ENCODE measurements around the gene PCYOX1L.

DNA sequence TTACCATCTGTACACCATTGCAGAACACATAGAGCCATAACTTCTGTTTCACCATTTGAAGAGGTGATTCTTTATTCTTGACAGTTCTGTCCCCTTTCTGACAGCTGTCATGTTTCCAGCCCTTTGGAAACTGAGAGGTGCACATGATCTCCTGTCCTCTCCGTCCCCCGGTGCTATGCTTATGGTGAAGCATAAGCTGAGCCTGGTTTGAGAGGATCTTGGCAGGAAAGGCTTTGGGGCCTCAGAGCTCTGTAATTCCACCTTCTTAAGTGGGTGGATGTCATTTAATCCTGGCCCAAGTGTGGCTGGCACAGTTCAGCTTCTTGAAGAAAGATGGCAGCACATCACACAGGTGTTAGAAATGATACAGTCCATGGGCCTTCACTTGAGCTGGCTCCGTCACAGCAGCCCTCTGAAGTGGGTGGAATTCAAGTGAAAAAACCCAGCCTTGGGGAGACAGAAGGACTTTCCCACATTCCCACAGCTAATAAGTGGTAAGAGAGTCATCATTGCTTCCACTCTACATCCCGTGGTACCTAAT, 43.2 kb upstream of the PCYOX1L start:
- TF ChIP-seq ZC3H4 (CRISPR knock-in tag; IDR thresholded peaks at IDR 0.05; ENCODE audit: borderline replicate concordance) (no peak), SP1 (CRISPR knock-in tag; IDR thresholded peaks at IDR 0.05) (no peak), ZFPM2 (CRISPR knock-in tag; IDR thresholded peaks at IDR 0.05) (no peak), MAFK (IDR thresholded peaks at IDR 0.05; ENCODE audit: low read length) (no peak), EZH2 (IDR thresholded peaks at IDR 0.05; ENCODE audit: borderline replicate concordance, low read depth, low read length) (no peak), TBL1XR1 (IDR thresholded peaks at IDR 0.05; ENCODE audit: low read length in 2 of 2) (no peak), NCOR1 (IDR thresholded peaks at IDR 0.05) (no peak)
- TF ChIP-seq, protein P1, sequence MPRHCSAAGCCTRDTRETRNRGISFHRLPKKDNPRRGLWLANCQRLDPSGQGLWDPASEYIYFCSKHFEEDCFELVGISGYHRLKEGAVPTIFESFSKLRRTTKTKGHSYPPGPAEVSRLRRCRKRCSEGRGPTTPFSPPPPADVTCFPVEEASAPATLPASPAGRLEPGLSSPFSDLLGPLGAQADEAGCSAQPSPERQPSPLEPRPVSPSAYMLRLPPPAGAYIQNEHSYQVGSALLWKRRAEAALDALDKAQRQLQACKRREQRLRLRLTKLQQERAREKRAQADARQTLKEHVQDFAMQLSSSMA (CRISPR knock-in tag; IDR thresholded peaks at IDR 0.05), result no peak

All from K562 (cell line).